ENCODE measurements around the gene FXYD5.

The FXYD5 gene

GRCh38 chr19:35154525-35155406 lies at the start of gene FXYD5:
FXYD5 (plus strand) TSS chr19:35154735; CDS start chr19:35155551, 816 bp downstream.
- DNase-seq (ENCODE audit: low read depth in 2 of 2, low spot score in 1 of 2), result peak; percentile 67 to 68

GRCh38 chr19:35105047-35105410 lies 49.5 kb upstream of the FXYD5 start:
- no peak for DNase-seq (ENCODE audit: low read depth in 2 of 2, low spot score in 1 of 2)

- no peak for DNase-seq (ENCODE audit: low read depth in 2 of 2, low spot score in 1 of 2)
Measured at GRCh38 chr19:35105411-35106290, 48.9 kb upstream of the FXYD5 start.

DNA sequence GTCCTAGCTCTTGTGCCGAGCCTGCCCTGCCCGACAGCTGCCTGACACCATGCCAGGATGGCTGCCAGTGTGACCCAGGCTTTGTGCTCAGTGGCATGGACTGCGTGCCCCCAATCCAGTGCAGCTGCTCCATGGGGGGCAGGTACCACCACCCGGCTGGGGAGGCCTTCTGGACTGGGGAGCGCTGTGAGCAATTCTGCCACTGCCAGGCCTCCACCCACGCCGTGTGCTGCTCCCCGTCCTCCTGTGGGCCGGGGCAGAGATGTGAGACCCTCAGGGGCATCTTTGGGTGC lies 48.3 kb upstream of the FXYD5 start:
- no peak for DNase-seq (ENCODE audit: low read depth in 2 of 2, low spot score in 1 of 2)

DNA sequence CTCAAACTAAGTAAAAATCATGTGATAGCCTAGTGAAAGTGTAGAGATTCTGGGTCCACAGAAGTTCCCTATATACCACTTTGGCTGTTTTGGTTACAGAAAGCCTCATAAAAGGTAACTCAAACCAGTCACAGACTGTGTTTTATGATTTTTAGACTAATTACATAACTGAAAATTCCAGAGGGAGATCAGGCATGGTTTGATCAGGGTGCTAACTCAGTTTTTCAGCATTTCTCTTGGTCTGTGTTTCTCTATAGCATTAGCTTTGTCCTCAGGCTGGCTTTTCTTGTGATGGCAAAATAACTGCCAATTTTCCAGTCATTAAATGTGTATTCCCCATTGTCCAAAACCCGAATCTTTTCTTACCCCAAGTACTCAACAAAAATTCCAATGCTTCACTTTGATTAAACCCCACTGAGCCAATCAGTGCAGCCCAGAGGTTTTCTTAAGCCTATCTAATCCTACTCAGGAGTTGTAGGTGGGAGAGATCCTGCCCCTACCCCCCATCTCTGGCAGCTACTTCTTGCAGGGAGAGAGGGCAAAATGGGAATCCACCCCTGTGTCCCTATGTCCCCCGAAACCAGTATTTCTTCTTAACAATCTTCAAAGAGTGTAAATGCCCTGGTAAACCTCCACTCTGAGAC lies 47.5 kb upstream of the FXYD5 start:
- no peak for DNase-seq (ENCODE audit: low read depth in 2 of 2, low spot score in 1 of 2)

- no peak for DNase-seq (ENCODE audit: low read depth in 2 of 2, low spot score in 1 of 2)
Measured at GRCh38 chr19:35107545-35107944, 47.0 kb upstream of the FXYD5 start.

GRCh38 chr19:35108730-35109129 lies 45.8 kb upstream of the FXYD5 start:
- no peak for DNase-seq (ENCODE audit: low read depth in 2 of 2, low spot score in 1 of 2)

DNA sequence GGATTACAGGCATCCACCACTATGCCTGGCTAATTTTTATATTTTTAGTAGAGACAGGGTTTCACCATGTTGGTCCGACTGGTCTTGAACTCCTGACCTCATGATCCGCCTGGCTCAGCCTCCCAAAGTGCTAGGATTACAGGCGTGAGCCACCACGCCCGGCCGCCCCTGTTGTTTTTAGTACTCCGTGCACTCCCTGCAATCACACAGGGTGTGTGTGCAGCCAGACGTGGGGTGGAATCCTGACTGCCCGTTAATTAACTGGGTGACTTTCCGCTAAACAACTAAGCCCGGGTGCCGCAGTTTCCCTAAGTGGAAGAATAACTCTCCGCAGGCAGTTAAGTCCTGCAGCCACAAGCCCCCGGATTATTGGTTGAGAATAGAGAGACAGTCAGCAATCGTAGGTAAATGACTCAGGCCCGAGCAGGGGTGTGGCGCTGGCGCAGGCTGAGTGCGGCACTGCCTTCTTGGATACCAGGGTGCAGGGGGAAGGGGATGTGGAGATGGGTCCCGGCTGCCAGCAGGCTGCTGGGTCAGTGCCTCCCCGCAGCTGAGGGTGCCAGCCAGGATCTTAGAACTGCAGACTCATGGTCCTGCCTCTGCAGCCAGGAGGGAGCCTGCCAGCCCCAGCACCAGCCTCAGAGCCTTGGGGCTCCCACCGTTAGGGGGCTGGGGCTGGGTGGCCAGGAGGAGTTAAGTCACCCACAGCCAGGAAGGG lies 45.0 kb upstream of the FXYD5 start:
- DNase-seq (ENCODE audit: low read depth in 2 of 2, low spot score in 1 of 2), result no peak

GRCh38 chr19:35110974-35111373 lies 43.6 kb upstream of the FXYD5 start:
- DNase-seq (ENCODE audit: low read depth in 2 of 2, low spot score in 1 of 2), result no peak

DNA sequence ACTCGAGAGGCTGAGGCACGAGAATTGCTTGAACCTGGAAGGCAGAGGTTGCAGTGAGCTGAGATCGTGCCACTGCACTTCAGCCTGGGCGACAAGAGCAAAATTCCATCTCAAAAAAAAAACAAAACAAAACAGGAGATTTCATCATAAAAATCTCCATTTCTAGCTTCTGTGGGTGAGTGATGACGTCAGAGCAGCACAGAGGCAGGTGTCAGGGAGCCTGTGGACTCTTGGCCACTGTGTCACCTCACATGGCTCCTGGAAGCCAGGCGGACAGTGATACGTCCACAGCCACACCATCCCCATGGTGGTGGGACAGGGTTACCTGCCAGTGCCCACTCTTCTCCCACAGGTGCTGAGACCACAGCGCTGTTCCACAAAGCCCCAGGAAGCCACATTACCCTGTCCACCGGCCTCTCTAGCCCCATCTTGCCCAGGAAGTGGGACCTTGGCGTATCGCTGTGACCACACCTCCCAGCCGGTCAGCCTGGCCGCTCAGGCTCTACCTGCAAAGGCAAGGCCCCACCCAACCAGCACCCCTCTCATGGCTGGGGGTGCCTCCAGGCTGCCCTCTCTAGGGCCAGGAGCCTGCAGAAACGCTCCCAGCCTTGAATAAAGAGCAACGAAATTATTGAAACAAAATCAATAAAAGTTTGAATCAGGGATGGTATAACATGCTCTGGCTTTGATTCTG lies 41.4 kb upstream of the FXYD5 start:
- DNase-seq (ENCODE audit: low read depth in 2 of 2, low spot score in 1 of 2), result no peak

DNA sequence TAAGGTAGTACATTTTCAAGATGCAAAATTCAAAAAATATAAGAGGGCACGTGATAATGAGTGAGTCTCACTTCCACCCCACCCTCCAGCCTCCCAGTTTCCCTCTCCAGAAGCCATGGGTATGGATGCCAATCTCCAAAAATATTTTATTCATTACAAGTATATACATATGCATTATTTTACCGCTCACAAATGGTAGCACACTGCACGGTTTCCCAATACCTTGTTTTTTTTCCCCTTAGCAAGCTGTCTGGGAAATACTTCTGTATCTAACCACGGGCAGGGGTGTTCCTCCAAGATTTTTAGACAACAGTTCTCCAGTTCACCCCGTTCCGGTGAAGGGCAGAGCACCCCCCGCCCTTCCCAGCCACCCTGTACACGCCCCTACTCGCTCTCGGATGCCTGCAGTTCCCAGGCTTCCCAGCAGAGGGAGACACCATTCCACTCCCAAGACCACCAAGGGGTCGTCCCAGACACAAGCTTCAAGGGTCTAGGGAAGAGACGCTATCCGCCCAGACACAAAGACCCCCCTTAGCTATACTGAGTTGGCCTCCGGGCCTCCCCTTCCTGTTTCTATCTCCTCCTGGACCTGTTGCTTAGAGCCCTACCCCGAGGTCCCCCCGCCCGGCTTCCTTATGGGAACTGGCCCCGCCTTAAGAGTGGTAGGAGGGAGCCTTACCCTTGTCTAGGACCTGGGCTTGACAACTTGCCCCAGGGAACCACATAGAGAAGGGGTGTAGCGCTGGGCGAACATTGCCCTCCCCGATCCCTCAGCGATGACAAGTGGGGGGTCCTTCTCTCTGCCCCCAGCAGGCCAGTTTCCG lies 40.0 kb upstream of the FXYD5 start:
- peak; percentile 25 to 42 for DNase-seq (ENCODE audit: low read depth in 2 of 2, low spot score in 1 of 2)

DNA sequence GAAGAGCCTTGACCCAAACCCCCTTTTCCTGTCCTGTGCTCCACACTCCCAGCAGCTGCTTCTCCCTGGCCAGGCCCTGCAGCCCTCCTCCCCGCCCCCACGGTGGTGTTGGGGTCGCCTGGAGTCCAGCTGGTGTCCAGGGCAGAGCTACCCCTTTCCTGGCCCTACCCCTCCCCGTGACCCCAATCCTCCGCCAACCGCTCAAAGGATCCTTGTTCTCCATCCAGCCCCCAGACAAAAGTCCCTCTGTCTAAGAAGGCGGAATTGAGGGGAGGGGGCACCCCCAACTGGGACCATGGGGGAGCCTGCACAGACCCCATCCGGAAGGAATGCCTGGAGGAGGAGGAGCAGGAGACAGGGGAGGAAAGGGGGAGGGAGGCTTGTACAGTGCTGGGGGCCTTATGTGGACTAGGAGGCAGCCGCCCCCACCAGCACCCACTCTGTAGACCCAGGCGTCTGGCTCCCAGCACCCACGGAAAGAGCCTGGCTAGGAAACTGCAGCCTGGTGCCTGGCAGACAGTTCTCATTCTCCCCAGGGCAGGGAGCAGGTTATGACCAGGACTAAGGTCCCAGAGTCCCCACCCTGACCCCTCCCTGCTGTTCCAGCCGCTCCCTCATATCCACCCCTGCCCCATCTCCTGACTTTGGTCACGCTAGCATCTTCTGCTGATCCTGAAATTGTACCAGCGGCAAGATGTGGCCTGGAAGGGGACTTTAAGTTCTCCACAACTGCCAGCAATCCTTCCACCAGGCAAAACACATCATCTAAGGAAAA lies 39.2 kb upstream of the FXYD5 start, which contains the start of gene FXYD3:
Gene FXYD3 (plus strand): TSS at position 647 of the 775 bp plus-strand sequence. CDS start 3,554 bp downstream, outside the sequence.
- no peak for DNase-seq (ENCODE audit: low read depth in 2 of 2, low spot score in 1 of 2)

DNA sequence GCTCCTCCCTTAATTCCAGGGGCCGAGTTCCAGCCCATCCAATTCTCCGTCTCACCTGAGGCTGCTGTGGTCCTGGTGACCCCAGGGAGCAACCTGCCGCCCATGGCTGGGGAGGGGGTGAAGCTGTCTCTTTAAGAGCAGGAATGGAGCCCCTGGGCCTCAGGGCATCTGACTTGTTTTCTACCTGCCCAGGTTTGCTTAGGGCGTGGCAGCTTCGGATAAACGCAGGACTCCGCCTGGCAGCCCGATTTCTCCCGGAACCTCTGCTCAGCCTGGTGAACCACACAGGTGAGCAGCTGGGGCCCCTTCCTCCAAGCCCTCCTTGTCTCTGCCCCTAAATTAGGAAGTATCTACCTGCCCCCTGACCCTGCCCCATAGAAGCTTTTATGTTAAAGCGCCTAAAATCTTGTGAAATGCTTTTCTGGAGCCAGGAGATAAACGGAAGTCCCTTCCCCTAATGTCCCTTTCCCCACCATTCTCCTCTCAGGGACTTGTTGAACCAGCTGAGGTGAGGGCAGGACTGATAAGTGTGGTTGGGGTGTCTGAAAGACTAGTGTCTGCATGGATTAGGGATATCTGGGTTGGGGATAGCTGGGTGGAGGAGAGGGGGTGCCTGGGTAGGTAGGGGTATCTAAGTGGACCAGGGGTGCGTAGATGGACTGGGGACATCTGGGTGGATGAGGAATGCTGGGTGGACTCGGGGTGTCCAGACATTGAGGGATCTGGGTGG lies 38.3 kb upstream of the FXYD5 start:
- no peak for DNase-seq (ENCODE audit: low read depth in 2 of 2, low spot score in 1 of 2)

GRCh38 chr19:35117116-35117515 lies 37.4 kb upstream of the FXYD5 start:
- DNase-seq (ENCODE audit: low read depth in 2 of 2, low spot score in 1 of 2), result no peak

DNA sequence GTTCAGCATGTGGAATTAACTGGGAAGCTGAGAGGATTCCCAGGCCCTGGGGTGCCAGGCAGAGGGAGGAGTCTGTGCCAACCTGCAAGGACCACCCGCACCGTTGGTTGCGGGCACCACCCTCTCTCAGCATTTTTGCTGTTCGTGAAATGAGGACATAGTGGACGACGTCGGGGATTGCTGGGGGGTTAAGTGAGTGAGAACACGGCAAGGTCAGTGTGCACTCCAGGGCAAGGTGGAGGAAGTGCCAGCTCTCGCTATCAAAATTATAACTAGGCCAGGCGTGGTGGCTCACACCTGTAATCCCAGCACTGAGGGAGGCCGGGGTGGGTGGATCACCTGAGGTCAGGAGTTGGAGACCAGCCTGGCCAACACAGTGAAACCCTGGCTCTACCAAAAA lies 36.7 kb upstream of the FXYD5 start:
- no peak for DNase-seq (ENCODE audit: low read depth in 2 of 2, low spot score in 1 of 2)

GRCh38 chr19:35118268-35119020 lies 36.1 kb upstream of the FXYD5 start:
- no peak for DNase-seq (ENCODE audit: low read depth in 2 of 2, low spot score in 1 of 2)

GRCh38 chr19:35119091-35119490 lies 35.4 kb upstream of the FXYD5 start:
- DNase-seq (ENCODE audit: low read depth in 2 of 2, low spot score in 1 of 2), result no peak

Data from stimulated activated CD8-positive, alpha-beta memory T cell treated with anti-CD3 and anti-CD28 coated beads, Interleukin-4, amount 100 ng/mL, for 1 hour (primary cell).